ENCODE measurements around the gene ACTL8.
A peak's percentile ranks its signal among the peaks of the same experiment; 100 is the strongest.

The ACTL8 gene

GRCh38 chr1:17819129-17819802, 64.1 kb downstream of the ACTL8 start:
- TF ChIP-seq CTCF (IDR thresholded peaks at IDR 0.05; ENCODE audit: low read depth, low read length, missing control alignments) = no peak
- no peak overlapping the region for H3K4me3 ChIP-seq (ENCODE audit: low read depth, low read length)
- in situ Hi-C loops (cut with HindIII; ENCODE audit: low sequenced_read_pairs) = no loop called here
- no peak for DNase-seq (ENCODE audit: low read depth)

GRCh38 chr1:17820198-17820597, 65.1 kb downstream of the ACTL8 start:
- no peak overlapping the region for H3K4me3 ChIP-seq (ENCODE audit: low read depth, low read length)
- TF ChIP-seq CTCF (IDR thresholded peaks at IDR 0.05; ENCODE audit: low read depth, low read length, missing control alignments) = no peak
- DNase-seq (ENCODE audit: low read depth) = no peak
- in situ Hi-C loops (cut with HindIII; ENCODE audit: low sequenced_read_pairs) = no loop called here

- TF ChIP-seq CTCF (IDR thresholded peaks at IDR 0.05; ENCODE audit: low read depth, low read length, missing control alignments) = no peak
- DNase-seq (ENCODE audit: low read depth) = no peak
- in situ Hi-C loops (cut with HindIII; ENCODE audit: low sequenced_read_pairs) = no loop called here
- no peak overlapping the region for H3K4me3 ChIP-seq (ENCODE audit: low read depth, low read length)
Measured at GRCh38 chr1:17822741-17823426, 67.8 kb downstream of the ACTL8 start.

GRCh38 chr1:17825273-17826164, 70.4 kb downstream of the ACTL8 start:
- no peak overlapping the region for H3K4me3 ChIP-seq (ENCODE audit: low read depth, low read length)
- DNase-seq (ENCODE audit: low read depth) = no peak
- in situ Hi-C loops (cut with HindIII; ENCODE audit: low sequenced_read_pairs) = no loop called here
- no peak for TF ChIP-seq CTCF (IDR thresholded peaks at IDR 0.05; ENCODE audit: low read depth, low read length, missing control alignments)

GRCh38 chr1:17826165-17826488, 71.0 kb downstream of the ACTL8 start:
- TF ChIP-seq CTCF (IDR thresholded peaks at IDR 0.05; ENCODE audit: low read depth, low read length, missing control alignments) = peak; percentile 58

GRCh38 chr1:17828991-17829390, 73.9 kb downstream of the ACTL8 start:
- in situ Hi-C loops (cut with HindIII; ENCODE audit: low sequenced_read_pairs) = no loop called here
- H3K4me3 ChIP-seq (ENCODE audit: low read depth, low read length) = no peak overlapping the region
- no peak for DNase-seq (ENCODE audit: low read depth)
- no peak for TF ChIP-seq CTCF (IDR thresholded peaks at IDR 0.05; ENCODE audit: low read depth, low read length, missing control alignments)

More at GRCh38 chr1:17826165-17826488, 71.0 kb downstream of the ACTL8 start:
- H3K4me3 ChIP-seq (ENCODE audit: low read depth, low read length) = no peak overlapping the region
- DNase-seq (ENCODE audit: low read depth) = no peak
- in situ Hi-C loops (cut with HindIII; ENCODE audit: low sequenced_read_pairs) = no loop called here

Data from astrocyte of the cerebellum (primary cell).